ENCODE measurements around the gene LRRC8A.
"Not testable (repeated sequence)": the region's sequence is repeated elsewhere in the genome, so short reads cannot be mapped to it uniquely, and the experiment has no call there.

Gene LRRC8A

GRCh38 chr9:128841694-128842492, 40.0 kb upstream of the LRRC8A start:
- DNase-seq (ENCODE audit: low read depth): no peak

GRCh38 chr9:128843171-128843570, 38.8 kb upstream of the LRRC8A start:
- not testable (repeated sequence) for H3K4me3 ChIP-seq (replicated peaks; ENCODE audit: low read depth, low read length); DNase-seq (ENCODE audit: low read depth)

More at GRCh38 chr9:128841694-128842492, 40.0 kb upstream of the LRRC8A start:
- H3K4me3 ChIP-seq (replicated peaks; ENCODE audit: low read depth, low read length): no peak overlapping the region
- TF ChIP-seq CTCF (IDR thresholded peaks at IDR 0.05; ENCODE audit: low read length, missing control alignments): no peak

GRCh38 chr9:128845186-128845931, 36.6 kb upstream of the LRRC8A start:
- no peak for DNase-seq (ENCODE audit: low read depth)
- TF ChIP-seq CTCF (IDR thresholded peaks at IDR 0.05; ENCODE audit: low read length, missing control alignments): no peak
- no peak overlapping the region for H3K4me3 ChIP-seq (replicated peaks; ENCODE audit: low read depth, low read length)

GRCh38 chr9:128846680-128847030, 35.3 kb upstream of the LRRC8A start:
- DNase-seq (ENCODE audit: low read depth): no peak
- no peak for TF ChIP-seq CTCF (IDR thresholded peaks at IDR 0.05; ENCODE audit: low read length, missing control alignments)
- H3K4me3 ChIP-seq (replicated peaks; ENCODE audit: low read depth, low read length): no peak overlapping the region

- no peak for DNase-seq (ENCODE audit: low read depth)
- TF ChIP-seq CTCF (IDR thresholded peaks at IDR 0.05; ENCODE audit: low read length, missing control alignments): no peak
- no peak overlapping the region for H3K4me3 ChIP-seq (replicated peaks; ENCODE audit: low read depth, low read length)
Observed at GRCh38 chr9:128847803-128848202, 34.1 kb upstream of the LRRC8A start.

- not testable (repeated sequence) for DNase-seq (ENCODE audit: low read depth); H3K4me3 ChIP-seq (replicated peaks; ENCODE audit: low read depth, low read length)
Observed at GRCh38 chr9:128851024-128851423, 30.9 kb upstream of the LRRC8A start.

- DNase-seq (ENCODE audit: low read depth): peak; percentile 67
- peak; percentile 46 for TF ChIP-seq CTCF (IDR thresholded peaks at IDR 0.05; ENCODE audit: low read length, missing control alignments)
- H3K4me3 ChIP-seq (replicated peaks; ENCODE audit: low read depth, low read length): not testable (repeated sequence)
Observed at GRCh38 chr9:128851779-128852600, 29.9 kb upstream of the LRRC8A start.

GRCh38 chr9:128852646-128853045, 29.3 kb upstream of the LRRC8A start:
- DNase-seq (ENCODE audit: low read depth); H3K4me3 ChIP-seq (replicated peaks; ENCODE audit: low read depth, low read length): not testable (repeated sequence)

GRCh38 chr9:128854454-128854853, 27.5 kb upstream of the LRRC8A start:
- DNase-seq (ENCODE audit: low read depth); H3K4me3 ChIP-seq (replicated peaks; ENCODE audit: low read depth, low read length): not testable (repeated sequence)

- not testable (repeated sequence) for DNase-seq (ENCODE audit: low read depth); H3K4me3 ChIP-seq (replicated peaks; ENCODE audit: low read depth, low read length)
Observed at GRCh38 chr9:128858476-128858875, 23.5 kb upstream of the LRRC8A start.

Measured in fibroblast of pulmonary artery (primary cell).